ENCODE measurements around the gene ADAMTSL4. TPM values are rescaled to one million over a fixed set of nuclear protein-coding genes. Genes with fewer than 3 reads are reported as not detected.

Gene ADAMTSL4
- total and polyA plus RNA-seq, 4 donors = 5.6 to 12.2 (median 11.5) TPM

DNA sequence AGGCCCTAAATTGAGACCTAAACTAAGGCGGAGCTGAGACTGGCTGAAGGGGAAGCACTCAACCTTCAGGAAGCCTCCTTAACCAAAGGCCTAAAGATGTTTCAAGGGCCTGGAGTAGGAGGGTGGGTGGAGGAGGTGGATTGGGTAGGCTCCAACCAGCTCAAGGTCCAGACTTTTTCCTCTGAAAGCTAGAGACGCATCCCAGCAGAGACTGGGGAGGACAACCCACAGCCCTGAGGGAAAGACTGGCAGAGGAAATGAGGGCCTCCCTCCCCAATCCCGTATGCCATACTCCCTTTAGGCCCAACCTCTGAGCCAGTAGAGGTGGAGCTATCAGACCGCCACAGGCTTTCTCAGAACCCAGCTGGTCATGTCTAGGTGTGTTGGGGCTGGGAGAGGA is 40.2 kb upstream of the ADAMTSL4 start (continued):
- TF ChIP-seq, protein P1, sequence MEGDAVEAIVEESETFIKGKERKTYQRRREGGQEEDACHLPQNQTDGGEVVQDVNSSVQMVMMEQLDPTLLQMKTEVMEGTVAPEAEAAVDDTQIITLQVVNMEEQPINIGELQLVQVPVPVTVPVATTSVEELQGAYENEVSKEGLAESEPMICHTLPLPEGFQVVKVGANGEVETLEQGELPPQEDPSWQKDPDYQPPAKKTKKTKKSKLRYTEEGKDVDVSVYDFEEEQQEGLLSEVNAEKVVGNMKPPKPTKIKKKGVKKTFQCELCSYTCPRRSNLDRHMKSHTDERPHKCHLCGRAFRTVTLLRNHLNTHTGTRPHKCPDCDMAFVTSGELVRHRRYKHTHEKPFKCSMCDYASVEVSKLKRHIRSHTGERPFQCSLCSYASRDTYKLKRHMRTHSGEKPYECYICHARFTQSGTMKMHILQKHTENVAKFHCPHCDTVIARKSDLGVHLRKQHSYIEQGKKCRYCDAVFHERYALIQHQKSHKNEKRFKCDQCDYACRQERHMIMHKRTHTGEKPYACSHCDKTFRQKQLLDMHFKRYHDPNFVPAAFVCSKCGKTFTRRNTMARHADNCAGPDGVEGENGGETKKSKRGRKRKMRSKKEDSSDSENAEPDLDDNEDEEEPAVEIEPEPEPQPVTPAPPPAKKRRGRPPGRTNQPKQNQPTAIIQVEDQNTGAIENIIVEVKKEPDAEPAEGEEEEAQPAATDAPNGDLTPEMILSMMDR (IDR thresholded peaks at IDR 0.05; ENCODE audit: low read depth, low read length, missing input control) = no peak

DNA sequence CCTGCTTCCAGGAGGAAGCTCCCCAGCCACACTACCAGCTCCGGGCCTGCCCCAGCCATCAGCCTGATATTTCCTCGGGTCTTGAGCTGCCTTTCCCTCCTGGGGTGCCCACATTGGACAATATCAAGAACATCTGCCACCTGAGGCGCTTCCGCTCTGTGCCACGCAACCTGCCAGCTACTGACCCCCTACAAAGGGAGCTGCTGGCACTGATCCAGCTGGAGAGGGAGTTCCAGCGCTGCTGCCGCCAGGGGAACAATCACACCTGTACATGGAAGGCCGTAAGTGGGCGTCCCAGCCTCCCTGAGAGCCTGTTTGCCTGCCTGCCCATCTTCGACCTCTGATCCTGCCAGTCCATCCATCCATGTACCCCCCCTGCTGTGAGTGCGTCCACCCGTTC is 37.7 kb upstream of the ADAMTSL4 start:
- Histone ChIP-seq H3K36me3 (ENCODE audit: control insufficient read depth in 4 of 4, insufficient read depth in 3 of 4, low read depth in 1 of 4, low read length in 3 of 4) (peaks cover 0 to 9% (median 6%) of the 10 kb centered on the region in 4 donors), H3K4me3 (ENCODE audit: low read depth in 1 of 3, low read length in 3 of 3) (no peak overlapping the region), H3K4me1 (ENCODE audit: control insufficient read depth in 4 of 4, insufficient read depth in 4 of 4, low read length in 3 of 4) (peaks cover 2 to 16% (median 8%) of the 10 kb centered on the region in 4 donors), H3K9ac (ENCODE audit: low read depth in 1 of 2, low read length in 2 of 2) (no peak overlapping the region), H3K9me3 (ENCODE audit: control insufficient read depth in 4 of 4, low read length in 3 of 4) (no peaks in the 10 kb centered on the region), H3K27ac (ENCODE audit: low read depth in 1 of 2, low read length in 2 of 2) (no peak overlapping the region), H3K27me3 (ENCODE audit: control insufficient read depth in 4 of 4, insufficient read depth in 4 of 4, low read length in 3 of 4) (no peaks in the 10 kb centered on the region)
- TF ChIP-seq RXRA (IDR thresholded peaks at IDR 0.05) (no peak), NR2F2 (IDR thresholded peaks at IDR 0.05) (no peak), GABPA (IDR thresholded peaks at IDR 0.05 in 1 of 2, conservative IDR thresholded peaks at IDR 0.05 in 1 of 2) (no peak), TAF1 (conservative IDR thresholded peaks at IDR 0.05) (no peak), RAD21 (IDR thresholded peaks at IDR 0.05) (no peak), ZBTB33 (IDR thresholded peaks at IDR 0.05) (no peak), FOXA2 (IDR thresholded peaks at IDR 0.05) (no peak), HNF4G (IDR thresholded peaks at IDR 0.05) (no peak), YY1 (IDR thresholded peaks at IDR 0.05) (no peak), FOXA1 (IDR thresholded peaks at IDR 0.05) (no peak), SP1 (IDR thresholded peaks at IDR 0.05) (no peak), ATF3 (IDR thresholded peaks at IDR 0.05) (no peak), JUND (IDR thresholded peaks at IDR 0.05) (no peak), REST (IDR thresholded peaks at IDR 0.05) (no peak)
- TF ChIP-seq, protein P2, sequence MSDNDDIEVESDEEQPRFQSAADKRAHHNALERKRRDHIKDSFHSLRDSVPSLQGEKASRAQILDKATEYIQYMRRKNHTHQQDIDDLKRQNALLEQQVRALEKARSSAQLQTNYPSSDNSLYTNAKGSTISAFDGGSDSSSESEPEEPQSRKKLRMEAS (IDR thresholded peaks at IDR 0.05) = no peak
- TF ChIP-seq, protein P1 (IDR thresholded peaks at IDR 0.05; ENCODE audit: low read depth, low read length, missing input control) = no peak
- 90% methylated on average over 12 of the region's 12 CpGs for WGBS
- no peak for DNase-seq (ENCODE audit: low spot score)

Data from liver (tissue), 9 donors.